HG03575 (cell line): ENCODE data around the gene LSMEM2.

Experiments used
- ATAC-seq: cut with Tn5 transposase; IDR thresholded peaks from one replicate; pipeline ENCODE4 v1.9.1; 2021; ENCODE audit not compliant: unreplicated experiment, insufficient number of reproducible peaks, low FRiP score; ENCODE audit errors: extremely low read depth

Gene LSMEM2

GRCh38 chr3:50327943-50328691 lies 49.2 kb downstream of the LSMEM2 start, which contains the start of gene TUSC2:
TSS of gene TUSC2 (minus strand) at chr3:50328223. CDS start at chr3:50328099, 124 bp downstream.
- ATAC-seq = peak; percentile 38

DNA sequence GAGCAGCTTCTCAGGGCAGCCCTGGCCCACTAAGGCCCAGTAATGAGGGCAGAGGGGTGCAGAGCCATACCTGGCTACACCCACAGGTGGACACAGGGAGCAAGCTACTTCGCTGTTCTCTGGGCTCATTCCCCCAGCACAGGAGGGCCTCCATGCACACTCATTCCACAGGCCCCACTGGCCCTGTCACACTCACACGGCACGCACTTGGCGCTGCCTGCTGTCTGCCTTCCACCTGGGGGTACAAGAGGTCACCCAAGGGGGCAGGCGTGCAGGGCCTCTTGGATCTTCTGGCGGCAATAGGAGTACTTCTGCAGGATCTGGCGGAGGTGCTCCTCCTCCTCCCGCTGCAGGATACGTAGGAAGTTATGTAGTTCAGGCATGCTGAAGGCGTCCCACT lies 51.4 kb downstream of the LSMEM2 start:
- no peak for ATAC-seq

- no peak for ATAC-seq
These were observed 52.5 kb downstream of the LSMEM2 start for GRCh38 chr3:50331364-50331907.

DNA sequence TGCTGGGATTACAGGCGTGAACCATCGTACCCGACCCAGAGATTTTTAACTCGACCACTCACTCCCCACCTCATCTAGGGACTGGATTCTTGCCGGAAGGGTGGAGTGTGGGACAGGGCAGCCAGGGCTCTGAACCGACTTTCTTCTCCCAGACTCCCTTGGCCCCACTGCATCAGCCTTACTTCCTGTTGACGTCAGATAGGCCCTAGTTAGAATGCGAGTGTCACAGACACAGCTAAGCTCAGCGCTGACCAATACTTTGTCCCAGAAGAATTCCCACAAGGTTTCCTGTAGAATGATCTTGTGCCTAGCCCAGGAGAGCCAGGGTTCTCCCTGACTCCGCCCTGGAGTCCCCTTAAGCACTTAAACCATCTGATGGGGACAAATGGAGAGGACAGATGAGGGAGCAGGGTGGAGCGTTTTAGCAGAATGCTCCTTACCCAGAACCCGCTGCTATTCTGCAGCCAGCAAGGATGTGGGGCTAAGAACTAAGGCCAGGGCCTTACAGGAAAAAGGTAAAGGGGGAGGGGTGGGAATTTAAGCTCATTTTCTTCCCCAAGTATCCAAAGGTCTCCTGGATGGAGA lies 54.9 kb downstream of the LSMEM2 start:
- no peak for ATAC-seq

DNA sequence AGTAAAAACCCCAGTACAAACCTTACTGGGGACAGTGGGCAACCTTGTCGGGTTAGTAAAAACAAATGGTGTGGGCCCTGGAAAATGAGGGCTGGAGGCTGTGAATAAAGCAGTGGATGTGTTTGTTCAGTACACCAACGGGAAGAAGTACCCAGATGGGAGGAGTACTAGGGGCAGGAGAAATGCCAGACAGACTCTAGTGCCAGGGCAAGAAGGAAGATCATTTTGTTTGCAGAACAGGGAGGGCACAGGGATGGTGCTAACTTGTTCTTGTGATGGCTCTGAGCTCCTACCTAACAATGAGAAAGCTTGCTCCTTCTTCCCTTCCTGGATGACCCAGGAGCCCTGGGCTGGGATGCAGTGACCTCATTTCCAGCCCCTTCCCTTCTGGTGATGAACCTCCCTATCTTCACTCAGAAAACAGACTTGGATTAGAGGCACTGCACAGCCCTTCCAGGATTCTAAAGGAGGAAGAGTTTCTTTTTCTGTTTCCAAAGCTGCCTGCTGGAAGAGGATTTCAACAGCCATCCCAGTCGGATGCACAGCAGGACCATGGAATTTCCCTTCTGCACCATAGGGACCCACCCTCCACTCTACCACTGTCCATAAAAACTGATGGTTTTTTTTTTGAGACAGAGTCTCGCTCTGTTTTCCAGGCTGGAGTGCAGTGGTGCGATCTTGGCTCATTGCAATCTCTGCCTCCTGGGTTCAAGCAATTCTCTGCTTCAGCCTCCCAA lies 55.6 kb downstream of the LSMEM2 start:
- ATAC-seq = no peak

GRCh38 chr3:50336452-50337174 lies 57.7 kb downstream of the LSMEM2 start:
- ATAC-seq = peak; percentile 13

GRCh38 chr3:50337175-50337861 lies 58.4 kb downstream of the LSMEM2 start:
- ATAC-seq = peak; percentile 33
